Measurements from ENCODE around the gene CDH2. TPM values are rescaled to one million over a fixed set of nuclear protein-coding genes. Genes with fewer than 3 reads are reported as not detected.

CDH2 gene
- total RNA-seq, 1 donor: 75.6 TPM

DNA sequence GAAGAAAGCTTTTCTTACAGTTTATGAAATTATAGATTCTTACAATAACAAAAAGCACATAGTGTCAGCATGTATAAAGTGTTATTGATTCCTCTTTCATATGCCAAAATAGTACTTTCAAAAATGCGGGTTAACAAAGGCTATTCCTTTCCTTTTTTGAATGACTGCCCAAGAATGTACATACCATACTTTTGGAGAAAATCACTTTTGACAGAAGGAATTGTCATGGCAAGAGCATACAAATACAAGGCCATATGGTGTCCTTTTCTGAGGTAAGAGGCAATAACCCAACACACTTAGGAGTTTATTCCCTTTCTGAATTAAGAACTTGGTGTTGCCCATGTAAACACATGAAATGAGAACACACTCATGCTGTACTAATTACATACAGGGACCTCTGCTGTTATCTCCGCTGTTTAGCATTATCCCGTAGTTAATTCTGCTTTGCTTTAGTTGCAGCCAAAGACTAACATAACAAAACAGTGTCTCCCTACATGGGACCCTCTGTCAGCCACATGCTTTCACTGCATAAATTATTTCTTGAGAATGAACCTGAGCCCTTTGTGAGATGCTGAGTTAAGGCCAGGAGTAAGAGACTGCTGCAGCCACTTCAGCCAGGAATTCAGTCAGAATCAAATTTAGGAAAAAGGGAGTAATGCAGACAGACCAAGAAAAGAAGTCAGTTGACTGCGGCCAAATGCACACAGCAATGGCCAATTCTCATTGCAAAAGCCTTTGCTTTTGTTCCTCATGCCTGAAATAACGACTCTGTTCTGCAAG is 67.0 kb downstream of the CDH2 start:
- no peak overlapping the region for H3K4me3 ChIP-seq (ENCODE audit: insufficient read depth, low read length)
- TF ChIP-seq, protein P1, sequence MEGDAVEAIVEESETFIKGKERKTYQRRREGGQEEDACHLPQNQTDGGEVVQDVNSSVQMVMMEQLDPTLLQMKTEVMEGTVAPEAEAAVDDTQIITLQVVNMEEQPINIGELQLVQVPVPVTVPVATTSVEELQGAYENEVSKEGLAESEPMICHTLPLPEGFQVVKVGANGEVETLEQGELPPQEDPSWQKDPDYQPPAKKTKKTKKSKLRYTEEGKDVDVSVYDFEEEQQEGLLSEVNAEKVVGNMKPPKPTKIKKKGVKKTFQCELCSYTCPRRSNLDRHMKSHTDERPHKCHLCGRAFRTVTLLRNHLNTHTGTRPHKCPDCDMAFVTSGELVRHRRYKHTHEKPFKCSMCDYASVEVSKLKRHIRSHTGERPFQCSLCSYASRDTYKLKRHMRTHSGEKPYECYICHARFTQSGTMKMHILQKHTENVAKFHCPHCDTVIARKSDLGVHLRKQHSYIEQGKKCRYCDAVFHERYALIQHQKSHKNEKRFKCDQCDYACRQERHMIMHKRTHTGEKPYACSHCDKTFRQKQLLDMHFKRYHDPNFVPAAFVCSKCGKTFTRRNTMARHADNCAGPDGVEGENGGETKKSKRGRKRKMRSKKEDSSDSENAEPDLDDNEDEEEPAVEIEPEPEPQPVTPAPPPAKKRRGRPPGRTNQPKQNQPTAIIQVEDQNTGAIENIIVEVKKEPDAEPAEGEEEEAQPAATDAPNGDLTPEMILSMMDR (IDR thresholded peaks at IDR 0.05; ENCODE audit: extremely low read depth, low read depth, low read length): no peak
- H3K9me3 ChIP-seq (ENCODE audit: low read depth, low read length): no peaks in the 10 kb centered on the region
- no peak overlapping the region for H3K4me2 ChIP-seq (ENCODE audit: insufficient read depth, low read length)
- no peaks in the 10 kb centered on the region for H4K20me1 ChIP-seq (ENCODE audit: insufficient read depth, low read length)
- no peaks in the 10 kb centered on the region for H3K27me3 ChIP-seq (ENCODE audit: insufficient read depth, low read length)
- no peak for DNase-seq (ENCODE audit: insufficient read length, low spot score, missing footprints)
- H3K27ac ChIP-seq (ENCODE audit: low read depth, low read length): peak overlapping the region; percentile 99
- H3K4me1 ChIP-seq (ENCODE audit: insufficient read depth, low read length): peaks cover 63% of the 10 kb centered on the region
- H3K79me2 ChIP-seq (ENCODE audit: insufficient read depth, low read length): peaks cover 61% of the 10 kb centered on the region
- H2AFZ ChIP-seq (ENCODE audit: low read length): no peak overlapping the region
- H3K36me3 ChIP-seq (ENCODE audit: insufficient read depth, low read length): peaks cover 4% of the 10 kb centered on the region

- DNase-seq (ENCODE audit: insufficient read length, low spot score, missing footprints): peak; percentile 8
- Histone ChIP-seq H3K4me2 (ENCODE audit: insufficient read depth, low read length) (no peak overlapping the region), H3K27me3 (ENCODE audit: insufficient read depth, low read length) (no peaks in the 10 kb centered on the region), H3K9me3 (ENCODE audit: low read depth, low read length) (no peaks in the 10 kb centered on the region), H4K20me1 (ENCODE audit: insufficient read depth, low read length) (no peaks in the 10 kb centered on the region), H3K79me2 (ENCODE audit: insufficient read depth, low read length) (peaks cover 66% of the 10 kb centered on the region), H3K36me3 (ENCODE audit: insufficient read depth, low read length) (peaks cover 4% of the 10 kb centered on the region), H3K27ac (ENCODE audit: low read depth, low read length) (peak overlapping the region; percentile 47), H3K4me3 (ENCODE audit: insufficient read depth, low read length) (no peak overlapping the region), H3K4me1 (ENCODE audit: insufficient read depth, low read length) (peaks cover 51% of the 10 kb centered on the region), H2AFZ (ENCODE audit: low read length) (no peak overlapping the region)
- TF ChIP-seq, protein P1 (IDR thresholded peaks at IDR 0.05; ENCODE audit: extremely low read depth, low read depth, low read length): peak; percentile 29
These were observed 68.1 kb downstream of the CDH2 start for GRCh38 chr18:28108814-28109213.

DNA sequence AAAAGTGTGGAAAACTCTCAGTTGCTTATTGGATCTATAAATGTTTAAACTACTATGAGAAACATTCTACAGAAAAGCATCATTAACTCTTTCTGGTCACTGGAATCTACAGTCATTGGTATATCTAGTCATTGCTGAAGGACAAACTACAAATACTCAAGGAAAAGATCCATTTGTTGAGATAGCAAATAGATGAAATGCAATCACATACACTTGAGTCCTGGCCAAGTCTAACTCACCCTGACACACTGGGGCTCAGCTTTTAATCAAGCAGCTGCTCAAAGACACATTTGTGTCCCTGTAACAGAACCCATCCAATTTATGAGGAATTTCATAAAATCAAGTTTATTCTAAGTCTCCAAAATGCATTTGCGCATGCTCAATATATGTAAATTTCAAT is 68.7 kb downstream of the CDH2 start:
- Histone ChIP-seq H3K36me3 (ENCODE audit: insufficient read depth, low read length) (peaks cover 4% of the 10 kb centered on the region), H3K9me3 (ENCODE audit: low read depth, low read length) (no peaks in the 10 kb centered on the region), H3K4me3 (ENCODE audit: insufficient read depth, low read length) (no peak overlapping the region), H4K20me1 (ENCODE audit: insufficient read depth, low read length) (no peaks in the 10 kb centered on the region), H3K27ac (ENCODE audit: low read depth, low read length) (no peak overlapping the region), H2AFZ (ENCODE audit: low read length) (no peak overlapping the region), H3K27me3 (ENCODE audit: insufficient read depth, low read length) (no peaks in the 10 kb centered on the region), H3K79me2 (ENCODE audit: insufficient read depth, low read length) (peaks cover 66% of the 10 kb centered on the region), H3K4me1 (ENCODE audit: insufficient read depth, low read length) (peaks cover 46% of the 10 kb centered on the region), H3K4me2 (ENCODE audit: insufficient read depth, low read length) (no peak overlapping the region)
- TF ChIP-seq, protein P1 (IDR thresholded peaks at IDR 0.05; ENCODE audit: extremely low read depth, low read depth, low read length): no peak
- no peak for DNase-seq (ENCODE audit: insufficient read length, low spot score, missing footprints)

DNA sequence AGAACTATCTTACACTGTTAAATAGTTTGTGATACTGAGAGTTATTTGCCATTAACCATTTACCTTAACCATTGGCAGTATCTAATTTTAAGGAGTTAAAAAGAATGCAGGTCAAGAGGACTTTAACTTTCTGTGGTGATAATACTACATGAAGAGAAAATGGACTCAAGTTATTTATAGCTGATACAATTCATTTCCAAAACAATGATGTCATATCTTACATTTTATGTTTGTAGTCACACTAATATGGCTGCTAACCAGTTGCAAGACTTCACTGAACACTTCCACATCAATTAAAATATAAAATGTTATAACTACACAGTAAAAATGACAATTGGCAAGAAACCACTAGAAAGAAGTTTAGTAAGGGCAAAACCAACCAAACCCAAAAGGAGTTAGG is 77.7 kb downstream of the CDH2 start:
- Histone ChIP-seq H3K27ac (ENCODE audit: low read depth, low read length) (no peak overlapping the region), H3K4me2 (ENCODE audit: insufficient read depth, low read length) (no peak overlapping the region), H4K20me1 (ENCODE audit: insufficient read depth, low read length) (no peaks in the 10 kb centered on the region), H2AFZ (ENCODE audit: low read length) (no peak overlapping the region), H3K36me3 (ENCODE audit: insufficient read depth, low read length) (peaks cover 5% of the 10 kb centered on the region), H3K27me3 (ENCODE audit: insufficient read depth, low read length) (no peaks in the 10 kb centered on the region), H3K4me3 (ENCODE audit: insufficient read depth, low read length) (no peak overlapping the region), H3K79me2 (ENCODE audit: insufficient read depth, low read length) (peaks cover 42% of the 10 kb centered on the region), H3K9me3 (ENCODE audit: low read depth, low read length) (no peaks in the 10 kb centered on the region), H3K4me1 (ENCODE audit: insufficient read depth, low read length) (peaks cover 7% of the 10 kb centered on the region)
- TF ChIP-seq, protein P1 (IDR thresholded peaks at IDR 0.05; ENCODE audit: extremely low read depth, low read depth, low read length): no peak
- no peak for DNase-seq (ENCODE audit: insufficient read length, low spot score, missing footprints)
